HL-60 (cell line): ENCODE measurements around the gene VAV2.

ENCODE experiments used
- CTCF ChIP-seq: IDR thresholded peaks from one replicate; pipeline ENCODE4 v1.5.1; 2011; ENCODE audit warnings: low read length, control low read depth, inconsistent platforms; ENCODE audit not compliant: insufficient read depth
- GABPA ChIP-seq: IDR thresholded peaks from 2 replicates; pipeline ENCODE4 v1.6.1; 2012; ENCODE audit warnings: low read depth
- POLR2AphosphoS5 ChIP-seq: IDR thresholded peaks from 2 replicates; pipeline ENCODE4 v1.6.1; 2012; ENCODE audit warnings: low read depth
- REST ChIP-seq: IDR thresholded peaks from 2 replicates; pipeline ENCODE4 v1.6.1; 2012; ENCODE audit warnings: low read depth; ENCODE audit not compliant: insufficient replicate concordance
- SPI1 ChIP-seq: IDR thresholded peaks from 2 replicates; pipeline ENCODE4 v1.6.1; 2012; ENCODE audit warnings: low read depth, mild to moderate bottlenecking, borderline replicate concordance

- no peak for TF ChIP-seq CTCF
- TF ChIP-seq GABPA: no peak
- no peak for TF ChIP-seq REST
- no peak for TF ChIP-seq POLR2AphosphoS5
- no peak for TF ChIP-seq SPI1
Observed at GRCh38 chr9:134040781-134041648, 48.9 kb upstream of the VAV2 start.
